H1 (cell line): ENCODE results near the gene CNTN6. TPM values are rescaled to one million over a fixed set of nuclear protein-coding genes. Genes with fewer than 3 reads are reported as not detected.

ENCODE experiments used
- CTCF ChIA-PET: fragments of 300-600 bp; sonication (Branson Sonifier 250); formaldehyde crosslinking; loops from one replicate; lab custom pipeline; 2021; ENCODE audit not compliant: partially characterized antibody; lab: Charles Lee
- POLR2A ChIA-PET: fragments of 300-600 bp; sonication (Branson Sonifier 250); formaldehyde crosslinking; loops from one replicate; lab custom pipeline; 2021; ENCODE audit warnings: inconsistent platforms; ENCODE audit not compliant: partially characterized antibody; lab: Charles Lee
- DNase-seq, 2 experiments: peaks; one replicate each; pipeline versions ENCODE4 v3.0.0 to v3.0.0-alpha.2; 2010 to 2022; ENCODE audit warnings: low spot score in 2 of 2, low read depth in 1 of 2, mixed read lengths in 1 of 2
- FAIRE-seq: peaks from 2 replicates; lab custom pipeline; 2011; peaks lifted over from hg19 to GRCh38; lab: Jason Lieb, UNC
- H2AFZ ChIP-seq: 2 replicates; pipeline ENCODE4 v1.8.1; 2012; ENCODE audit warnings: low read length, inconsistent platforms
- H2AK5ac ChIP-seq: 2 replicates; pipeline ENCODE4 v1.6.1; 2013; ENCODE audit warnings: low read depth, low read length
- H2BK120ac ChIP-seq: replicated peaks from 2 replicates; pipeline ENCODE3; 2013; ENCODE audit warnings: low read depth, low read length, inconsistent platforms
- H2BK12ac ChIP-seq: 2 replicates; pipeline ENCODE4 v1.6.1; 2013; ENCODE audit warnings: low read depth, low read length
- H2BK15ac ChIP-seq: 2 replicates; pipeline ENCODE4 v1.6.1; 2013; ENCODE audit warnings: low read length
- H2BK20ac ChIP-seq: 2 replicates; pipeline ENCODE4 v1.6.1; 2013; ENCODE audit warnings: low read length
- H2BK5ac ChIP-seq: 2 replicates; pipeline ENCODE4 v1.6.1; 2013; ENCODE audit warnings: low read depth, low read length
- H3K14ac ChIP-seq: 2 replicates; pipeline ENCODE4 v1.6.1; 2013; ENCODE audit warnings: inconsistent platforms; ENCODE audit not compliant: insufficient read length
- H3K18ac ChIP-seq: 2 replicates; pipeline ENCODE4 v1.6.1; 2013; ENCODE audit warnings: low read length; ENCODE audit errors: extremely low read depth
- H3K23ac ChIP-seq: 2 replicates; pipeline ENCODE4 v1.6.1; 2013; ENCODE audit warnings: inconsistent platforms; ENCODE audit not compliant: insufficient read length
- H3K23me2 ChIP-seq: 2 replicates; pipeline ENCODE4 v1.6.1; 2013; ENCODE audit warnings: low read depth, low read length
- H3K27ac ChIP-seq: 2 replicates; pipeline ENCODE4 v1.6.1; 2011; ENCODE audit warnings: low read depth, low read length, inconsistent platforms
- H3K27me3 ChIP-seq, 4 experiments: replicated peaks in 1 of 4; 1 replicate in 1 of 4; 2 replicates in 3 of 4; pipeline versions ENCODE4 v1.6.1 to v1.8.1; 2011 to 2013; ENCODE audit warnings: low read length in 3 of 4, mild to moderate bottlenecking in 3 of 4, inconsistent platforms in 2 of 4, mixed read lengths in 2 of 4, moderate library complexity in 1 of 4; ENCODE audit not compliant: control insufficient read depth in 3 of 4, insufficient read depth in 3 of 4; ENCODE audit errors: extremely low read depth in 1 of 4
- H3K36me3 ChIP-seq, 4 experiments: 2 replicates each; pipeline versions ENCODE4 v1.6.1 to v1.8.1; 2011 to 2013; ENCODE audit warnings: mild to moderate bottlenecking in 4 of 4, low read length in 3 of 4, moderate library complexity in 2 of 4, control low read depth in 1 of 4, inconsistent platforms in 1 of 4; ENCODE audit not compliant: insufficient read depth in 4 of 4, control insufficient read depth in 2 of 4
- H3K4ac ChIP-seq: replicated peaks from 2 replicates; pipeline ENCODE3; 2013; ENCODE audit warnings: low read length, low read depth, mixed read lengths, inconsistent platforms; ENCODE audit not compliant: insufficient read length
- H3K4me1 ChIP-seq, 4 experiments: replicated peaks in 1 of 4; 1 replicate in 1 of 4; 2 replicates in 3 of 4; pipeline versions ENCODE4 v1.6.1 to v1.8.1; 2011 to 2013; ENCODE audit warnings: low read length in 3 of 4, inconsistent platforms in 2 of 4, mixed read lengths in 1 of 4; ENCODE audit not compliant: insufficient read depth in 4 of 4, control insufficient read depth in 3 of 4
- H3K4me2 ChIP-seq, 2 experiments: 2 replicates each; pipeline versions ENCODE4 v1.6.1 to v1.8.1; 2011 to 2013; ENCODE audit warnings: low read depth in 2 of 2, low read length in 2 of 2, control low read depth in 1 of 2, inconsistent platforms in 1 of 2, mild to moderate bottlenecking in 1 of 2; ENCODE audit not compliant: insufficient read depth in 1 of 2
- H3K4me3 ChIP-seq, 4 experiments: fragments of 200-600, 300-600 bp in 1 of 4; sonication (generic), shearing (Covaris generic), sonication (Bioruptor Twin) in 1 of 4; 2 replicates each; pipeline versions ENCODE4 v1.5.1 to v1.8.1; 2011 to 2016; ENCODE audit warnings: low read length in 4 of 4, low read depth in 3 of 4, control low read depth in 2 of 4, inconsistent platforms in 2 of 4, mild to moderate bottlenecking in 2 of 4, mixed read lengths in 1 of 4, moderate library complexity in 1 of 4; ENCODE audit not compliant: insufficient read depth in 2 of 4; ENCODE audit errors: extremely low read depth in 1 of 4
- H3K56ac ChIP-seq: replicated peaks from 2 replicates; pipeline ENCODE3; 2013; ENCODE audit warnings: low read depth, mild to moderate bottlenecking, mixed read lengths, low read length, inconsistent platforms; ENCODE audit not compliant: insufficient read length
- H3K79me1 ChIP-seq: 2 replicates; pipeline ENCODE4 v1.6.1; 2013; ENCODE audit warnings: low read depth, low read length, control low read depth
- H3K79me2 ChIP-seq, 2 experiments: 2 replicates each; pipeline versions ENCODE4 v1.6.1 to v1.8.1; 2012 to 2013; ENCODE audit warnings: low read length in 2 of 2, mild to moderate bottlenecking in 2 of 2, inconsistent platforms in 1 of 2; ENCODE audit not compliant: insufficient read depth in 2 of 2, control insufficient read depth in 1 of 2
- H3K9ac ChIP-seq, 4 experiments: replicated peaks in 1 of 4; 1 replicate in 1 of 4; 2 replicates in 3 of 4; pipeline versions ENCODE4 v1.6.1 to v1.8.1; 2011 to 2013; ENCODE audit warnings: low read depth in 3 of 4, low read length in 3 of 4, control low read depth in 2 of 4, mild to moderate bottlenecking in 2 of 4, moderate library complexity in 2 of 4, inconsistent platforms in 1 of 4; ENCODE audit errors: extremely low read depth in 1 of 4
- H3K9me3 ChIP-seq, 2 experiments: 2 replicates each; pipeline versions ENCODE4 v1.6.1 to v1.8.1; 2012 to 2013; ENCODE audit warnings: mild to moderate bottlenecking in 2 of 2, moderate library complexity in 2 of 2, control low read depth in 1 of 2, inconsistent platforms in 1 of 2, low read depth in 1 of 2, low read length in 1 of 2, mixed read lengths in 1 of 2; ENCODE audit not compliant: insufficient read depth in 2 of 2
- H4K20me1 ChIP-seq, 2 experiments: replicated peaks in 1 of 2; 2 replicates each; pipeline versions ENCODE3 to v1.8.1; 2011 to 2013; ENCODE audit warnings: inconsistent platforms in 2 of 2, low read length in 2 of 2, mild to moderate bottlenecking in 1 of 2; ENCODE audit not compliant: insufficient read depth in 2 of 2, control insufficient read depth in 1 of 2
- H4K5ac ChIP-seq: 2 replicates; pipeline ENCODE4 v1.6.1; 2013; ENCODE audit warnings: low read length, low read depth, mixed read lengths, inconsistent platforms; ENCODE audit not compliant: insufficient read length
- H4K8ac ChIP-seq: 2 replicates; pipeline ENCODE4 v1.8.0; 2013; ENCODE audit warnings: mild to moderate bottlenecking, moderate library complexity, low read length, inconsistent platforms; ENCODE audit not compliant: insufficient read depth; ENCODE audit errors: extremely low read depth
- H4K91ac ChIP-seq: replicated peaks from 2 replicates; pipeline ENCODE3; 2013; ENCODE audit warnings: low read length, mixed read lengths, inconsistent platforms; ENCODE audit not compliant: insufficient read length
- BACH1 ChIP-seq: IDR thresholded peaks from 2 replicates; pipeline ENCODE4 v1.6.1; 2012; ENCODE audit warnings: low read length, improper control_type of control experiment
- CBX5 ChIP-seq: fragments of 300-800, 300-1000 bp; sonication (generic); IDR thresholded peaks from 2 replicates; pipeline ENCODE4 v1.7.1; 2016; ENCODE audit warnings: antibody characterized with exemption, low read length, low read depth
- CBX8 ChIP-seq: fragments of 300-800, 300-1000 bp; sonication (generic); IDR thresholded peaks from 2 replicates; pipeline ENCODE4 v1.7.1; 2016; ENCODE audit warnings: low read depth, low read length, borderline replicate concordance
- CHD2 ChIP-seq: IDR thresholded peaks from 2 replicates; pipeline ENCODE4 v1.6.1; 2012; ENCODE audit warnings: low read length, improper control_type of control experiment
- CTBP2 ChIP-seq: IDR thresholded peaks from 2 replicates; pipeline ENCODE4 v1.7.0; 2011; ENCODE audit warnings: borderline replicate concordance, mild to moderate bottlenecking, moderate library complexity, mixed read lengths, low read length; ENCODE audit not compliant: insufficient read depth, insufficient read length
- EZH2 ChIP-seq: fragments of 200-600 bp; sonication (generic); IDR thresholded peaks from 2 replicates; pipeline ENCODE4 v1.7.1; 2012; ENCODE audit warnings: low read depth, mild to moderate bottlenecking, moderate library complexity, low read length, inconsistent platforms; ENCODE audit not compliant: severe bottlenecking
- GABPA ChIP-seq: IDR thresholded peaks from 2 replicates; pipeline ENCODE4 v1.6.1; 2011; ENCODE audit warnings: mild to moderate bottlenecking, low read length, moderate library complexity, borderline replicate concordance; ENCODE audit not compliant: insufficient read depth
- MAFK ChIP-seq: IDR thresholded peaks from 2 replicates; pipeline ENCODE4 v1.6.1; 2012; ENCODE audit warnings: low read depth, mild to moderate bottlenecking, improper control_type of control experiment, low read length
- RAD21 ChIP-seq, 2 experiments: IDR thresholded peaks in 1 of 2; conservative IDR thresholded peaks in 1 of 2; 2 replicates each; pipeline ENCODE4 v1.6.1; 2011; ENCODE audit warnings: low read depth in 2 of 2, low read length in 2 of 2, improper control_type of control experiment in 1 of 2, inconsistent platforms in 1 of 2, mild to moderate bottlenecking in 1 of 2, moderate library complexity in 1 of 2
- SAP30 ChIP-seq: fragments of 300-600 bp; sonication (generic); IDR thresholded peaks from 2 replicates; pipeline ENCODE4 v1.7.1; 2012; ENCODE audit warnings: low read length, moderate library complexity, mild to moderate bottlenecking, inconsistent platforms; ENCODE audit not compliant: insufficient read depth, insufficient replicate concordance
- TAF1 ChIP-seq: IDR thresholded peaks from 2 replicates; pipeline ENCODE4 v1.6.1; 2011; ENCODE audit warnings: mild to moderate bottlenecking, low read depth, low read length
- polyA plus RNA-seq, 7 experiments: library from polyadenylated mRNA; depleted of rRNA in 3 of 7; stranded (reverse) in 5 of 7; unstranded in 2 of 7; fragments of >200 nt in 5 of 7; fragments of 200-250 nt in 2 of 7; gene quantifications; 1 replicate in 5 of 7; 2 replicates in 1 of 7; 4 replicates in 1 of 7; pipeline versions ENCODE4 v1.2.1 to v1.2.3, GENCODE V29; 2011 to 2013; ENCODE audit warnings: missing spikeins in 2 of 7, mixed read lengths in 2 of 7
- total RNA-seq: library from RNA; stranded (reverse); fragmentation: NEBNext Ultra II Directional; extraction: Animal tissue kit (Norgen Biotek cat#: 25700); gene quantifications from 2 replicates; pipeline ENCODE4 v1.2.1, GENCODE V29; 2021
- TF ChIP-seq, protein P1 (sequence below): IDR thresholded peaks from 2 replicates; pipeline ENCODE4 v1.6.1; 2011; ENCODE audit warnings: low read length, improper control_type of control experiment
- TF ChIP-seq, protein P2 (sequence below): IDR thresholded peaks from 2 replicates; pipeline ENCODE4 v1.6.1; 2012; ENCODE audit warnings: inconsistent platforms

Gene CNTN6
- total and polyA plus RNA-seq, 2 of the 8 experiments (the other 6 are each of a cell fraction or from before 2014, with no cell fraction given), result not detected

GRCh38 chr3:1406250-1406649 is 313.4 kb downstream of the CNTN6 start:
- Histone ChIP-seq H4K91ac (no peak overlapping the region), H2BK5ac (no peak overlapping the region), H2BK12ac (no peak overlapping the region), H3K27me3 (no peaks in the 10 kb centered on the region), H2AK5ac (no peak overlapping the region), H3K23ac (no peak overlapping the region), H4K5ac (no peak overlapping the region), H3K4me3 (no peak overlapping the region), H2BK20ac (no peak overlapping the region), H3K4ac (no peak overlapping the region), H3K79me1 (no peaks in the 10 kb centered on the region), H4K20me1 (no peaks in the 10 kb centered on the region), H3K9me3 (no peaks in the 10 kb centered on the region), H4K8ac (no peak overlapping the region), H3K4me2 (no peak overlapping the region), H3K9ac (no peak overlapping the region), H3K4me1 (no peaks in the 10 kb centered on the region), H2BK120ac (no peak overlapping the region), H3K36me3 (no peaks in the 10 kb centered on the region), H3K27ac (no peak overlapping the region), H3K23me2 (no peaks in the 10 kb centered on the region; the same call in 1 of the 2 replicates), H2AFZ (no peak overlapping the region), H3K18ac (no peak overlapping the region), H2BK15ac (no peak overlapping the region), H3K14ac (no peak overlapping the region), H3K56ac (no peak overlapping the region), H3K79me2 (no peaks in the 10 kb centered on the region)
- DNase-seq (no peak), FAIRE-seq (no peak)
- ChIA-PET POLR2A (no interaction called here), CTCF (interaction anchor here (0.6 kb wide), 1 partner anchor 177 kb away, joined by 3 read pairs; no protein-coding TSS in a partner anchor)
- no peak for TF ChIP-seq CBX8
- TF ChIP-seq SAP30, result no peak
- TF ChIP-seq MAFK, result no peak
- TF ChIP-seq, protein P1, sequence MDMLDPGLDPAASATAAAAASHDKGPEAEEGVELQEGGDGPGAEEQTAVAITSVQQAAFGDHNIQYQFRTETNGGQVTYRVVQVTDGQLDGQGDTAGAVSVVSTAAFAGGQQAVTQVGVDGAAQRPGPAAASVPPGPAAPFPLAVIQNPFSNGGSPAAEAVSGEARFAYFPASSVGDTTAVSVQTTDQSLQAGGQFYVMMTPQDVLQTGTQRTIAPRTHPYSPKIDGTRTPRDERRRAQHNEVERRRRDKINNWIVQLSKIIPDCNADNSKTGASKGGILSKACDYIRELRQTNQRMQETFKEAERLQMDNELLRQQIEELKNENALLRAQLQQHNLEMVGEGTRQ, result no peak
- no peak for TF ChIP-seq BACH1
- no peak for TF ChIP-seq TAF1
- no peak for TF ChIP-seq RAD21 (IDR thresholded peaks at IDR 0.05 in 1 of 2, conservative IDR thresholded peaks at IDR 0.05 in 1 of 2; ENCODE audit: low read depth in 2 of 2, low read length in 2 of 2)
- TF ChIP-seq, protein P2, sequence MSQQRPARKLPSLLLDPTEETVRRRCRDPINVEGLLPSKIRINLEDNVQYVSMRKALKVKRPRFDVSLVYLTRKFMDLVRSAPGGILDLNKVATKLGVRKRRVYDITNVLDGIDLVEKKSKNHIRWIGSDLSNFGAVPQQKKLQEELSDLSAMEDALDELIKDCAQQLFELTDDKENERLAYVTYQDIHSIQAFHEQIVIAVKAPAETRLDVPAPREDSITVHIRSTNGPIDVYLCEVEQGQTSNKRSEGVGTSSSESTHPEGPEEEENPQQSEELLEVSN, result no peak
- no peak for TF ChIP-seq EZH2
- TF ChIP-seq GABPA, result no peak
- no peak for TF ChIP-seq CBX5
- no peak for TF ChIP-seq CTBP2
- no peak for TF ChIP-seq CHD2
